BE2C (cell line): ENCODE measurements around the gene ZNF341.

Experiments
- DNase-seq: peaks from one replicate; pipeline ENCODE4 v3.0.0-alpha.2; 2020
- H3K27me3 ChIP-seq: fragments of 250-450 bp; sonication (Bioruptor Pico); 2 replicates; pipeline ENCODE4 v1.5.1; 2020; ENCODE audit warnings: mild to moderate bottlenecking
- H3K36me3 ChIP-seq: fragments of 250-450 bp; sonication (Bioruptor Pico); 2 replicates; pipeline ENCODE4 v1.5.1; 2020; ENCODE audit warnings: mild to moderate bottlenecking
- H3K4me1 ChIP-seq: fragments of 250-450 bp; sonication (Bioruptor Pico); 2 replicates; pipeline ENCODE4 v1.5.1; 2020
- H3K4me3 ChIP-seq: 2 replicates; pipeline ENCODE4 v1.5.1; 2011; ENCODE audit warnings: low read depth, low read length
- H3K9me3 ChIP-seq: fragments of 250-450 bp; sonication (Bioruptor Pico); 2 replicates; pipeline ENCODE4 v1.5.1; 2020
- TF ChIP-seq, protein P1 (sequence below): IDR thresholded peaks from 2 replicates; pipeline ENCODE4 v1.5.1; 2012; ENCODE audit warnings: mild to moderate bottlenecking, low read depth, low read length

The ZNF341 gene

DNA sequence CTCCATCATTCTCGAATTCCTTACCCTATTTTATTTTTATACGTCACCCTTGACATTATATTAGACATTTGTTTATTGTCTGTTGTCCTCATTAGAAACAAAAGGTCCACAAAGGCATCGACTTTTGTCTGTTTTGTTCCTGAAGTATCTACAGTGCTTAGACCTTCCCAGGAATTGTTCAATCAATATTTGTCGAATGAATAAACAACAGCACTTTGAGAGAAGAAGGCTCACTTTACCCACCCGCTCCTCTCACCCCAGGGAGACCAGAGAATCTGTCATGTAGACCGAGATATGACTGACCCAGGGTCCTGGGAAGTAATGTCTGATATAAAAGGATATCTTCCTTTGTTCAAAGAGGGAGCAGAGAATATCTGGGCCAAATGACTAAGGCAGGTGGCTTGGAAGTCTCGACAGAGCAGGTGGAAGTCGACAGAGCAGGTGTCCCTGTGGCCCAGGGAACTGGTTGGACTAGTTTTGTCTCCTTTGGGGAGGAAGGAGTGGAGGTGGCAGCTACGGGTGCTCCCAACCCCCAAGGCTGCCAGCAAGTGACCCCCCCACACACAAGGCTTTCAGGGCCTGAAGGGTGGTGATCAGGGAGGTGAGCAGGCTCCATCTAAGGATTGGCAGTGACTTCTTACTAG, 64.6 kb downstream of the ZNF341 start:
- DNase-seq: no peak
- TF ChIP-seq, protein P1, sequence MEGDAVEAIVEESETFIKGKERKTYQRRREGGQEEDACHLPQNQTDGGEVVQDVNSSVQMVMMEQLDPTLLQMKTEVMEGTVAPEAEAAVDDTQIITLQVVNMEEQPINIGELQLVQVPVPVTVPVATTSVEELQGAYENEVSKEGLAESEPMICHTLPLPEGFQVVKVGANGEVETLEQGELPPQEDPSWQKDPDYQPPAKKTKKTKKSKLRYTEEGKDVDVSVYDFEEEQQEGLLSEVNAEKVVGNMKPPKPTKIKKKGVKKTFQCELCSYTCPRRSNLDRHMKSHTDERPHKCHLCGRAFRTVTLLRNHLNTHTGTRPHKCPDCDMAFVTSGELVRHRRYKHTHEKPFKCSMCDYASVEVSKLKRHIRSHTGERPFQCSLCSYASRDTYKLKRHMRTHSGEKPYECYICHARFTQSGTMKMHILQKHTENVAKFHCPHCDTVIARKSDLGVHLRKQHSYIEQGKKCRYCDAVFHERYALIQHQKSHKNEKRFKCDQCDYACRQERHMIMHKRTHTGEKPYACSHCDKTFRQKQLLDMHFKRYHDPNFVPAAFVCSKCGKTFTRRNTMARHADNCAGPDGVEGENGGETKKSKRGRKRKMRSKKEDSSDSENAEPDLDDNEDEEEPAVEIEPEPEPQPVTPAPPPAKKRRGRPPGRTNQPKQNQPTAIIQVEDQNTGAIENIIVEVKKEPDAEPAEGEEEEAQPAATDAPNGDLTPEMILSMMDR: no peak
- H3K36me3 ChIP-seq: no peaks in the 10 kb centered on the region
- no peak overlapping the region for H3K4me3 ChIP-seq
- no peaks in the 10 kb centered on the region for H3K9me3 ChIP-seq
- H3K27me3 ChIP-seq: no peaks in the 10 kb centered on the region
- H3K4me1 ChIP-seq: peaks cover 4% of the 10 kb centered on the region; the same call in 1 of the 2 replicates

DNA sequence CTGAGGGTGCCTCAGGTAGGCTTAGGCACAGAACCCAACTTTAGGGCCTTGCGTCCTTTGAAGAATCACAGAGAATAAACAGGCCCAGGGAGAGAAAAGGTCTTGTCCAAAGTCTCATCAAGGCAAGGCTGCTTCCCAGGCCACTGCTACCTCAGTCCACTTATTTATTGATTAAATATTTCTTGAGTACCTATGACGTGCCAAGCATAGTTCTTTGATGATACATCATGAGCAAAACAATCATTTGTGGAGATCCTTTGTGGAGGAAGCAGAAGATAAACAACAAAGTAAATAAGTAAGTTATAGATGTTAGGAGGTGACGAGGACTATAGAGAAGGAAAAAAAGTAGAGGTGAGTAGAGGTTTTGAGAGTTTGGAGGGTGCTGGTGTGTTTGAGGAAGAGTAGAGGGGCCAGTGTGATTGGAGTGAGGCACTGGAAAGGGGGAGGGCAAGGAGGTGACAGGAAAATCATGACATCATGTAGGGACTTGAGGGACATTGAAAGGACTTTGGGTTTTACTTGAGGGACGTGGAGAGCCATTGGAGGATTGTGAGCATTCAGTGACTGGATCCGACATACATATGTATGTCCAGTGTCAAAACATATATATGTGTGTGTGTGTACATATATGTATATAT, 65.2 kb downstream of the ZNF341 start:
- no peaks in the 10 kb centered on the region for H3K9me3 ChIP-seq
- DNase-seq: no peak

DNA sequence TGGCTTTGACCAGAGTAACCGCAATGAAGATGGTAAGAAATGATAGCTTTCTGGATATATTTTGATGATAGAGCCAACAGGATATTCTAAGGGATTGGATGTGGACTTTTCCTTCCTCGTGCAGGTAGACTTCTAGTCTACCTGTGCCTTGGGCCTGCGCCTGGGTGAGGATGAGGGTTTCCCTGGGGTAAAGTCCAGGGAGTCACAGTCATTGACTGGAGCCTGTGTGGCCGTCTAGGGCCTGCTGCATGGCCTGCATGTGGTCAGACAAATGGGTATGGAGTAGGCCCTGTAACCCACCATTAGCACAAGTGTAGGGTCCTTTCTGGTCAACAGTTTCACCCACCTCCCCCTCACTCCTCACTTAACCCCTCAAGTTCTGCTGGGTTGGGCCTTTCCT, 66.6 kb downstream of the ZNF341 start:
- no peaks in the 10 kb centered on the region for H3K36me3 ChIP-seq
- DNase-seq: no peak
- H3K27me3 ChIP-seq: no peaks in the 10 kb centered on the region
- TF ChIP-seq, protein P1: no peak
- H3K9me3 ChIP-seq: no peaks in the 10 kb centered on the region
- H3K4me1 ChIP-seq: no peaks in the 10 kb centered on the region
- no peak overlapping the region for H3K4me3 ChIP-seq

More for the DNA sequence above, 65.2 kb downstream of the ZNF341 start:
- Histone ChIP-seq H3K4me1 (peaks cover 4% of the 10 kb centered on the region; the same call in 1 of the 2 replicates), H3K27me3 (no peaks in the 10 kb centered on the region), H3K36me3 (no peaks in the 10 kb centered on the region), H3K4me3 (no peak overlapping the region)
- TF ChIP-seq, protein P1: no peak

DNA sequence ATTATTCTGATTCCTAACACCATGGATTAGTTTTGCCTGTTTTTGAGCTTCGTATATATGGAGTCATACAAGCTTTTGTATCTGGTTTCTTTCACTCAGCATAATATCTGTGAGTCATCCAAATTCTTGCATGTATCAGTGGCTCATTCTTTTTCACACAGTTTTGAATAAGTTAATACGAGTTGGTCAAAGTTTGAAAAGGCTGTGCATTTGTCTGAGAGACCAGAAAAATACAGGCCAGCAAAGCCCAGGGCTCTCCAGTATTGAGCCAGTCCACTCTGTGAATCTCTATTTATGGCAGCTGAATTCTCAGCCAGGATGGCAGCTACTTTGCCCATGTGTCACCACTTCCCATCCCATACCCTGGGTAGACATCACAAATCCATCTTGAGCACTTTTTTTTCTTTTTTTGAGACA, 72.1 kb downstream of the ZNF341 start:
- no peak for DNase-seq
- Histone ChIP-seq H3K9me3 (no peaks in the 10 kb centered on the region), H3K36me3 (no peaks in the 10 kb centered on the region), H3K27me3 (no peaks in the 10 kb centered on the region), H3K4me1 (no peaks in the 10 kb centered on the region), H3K4me3 (no peak overlapping the region)
- TF ChIP-seq, protein P1: no peak

DNA sequence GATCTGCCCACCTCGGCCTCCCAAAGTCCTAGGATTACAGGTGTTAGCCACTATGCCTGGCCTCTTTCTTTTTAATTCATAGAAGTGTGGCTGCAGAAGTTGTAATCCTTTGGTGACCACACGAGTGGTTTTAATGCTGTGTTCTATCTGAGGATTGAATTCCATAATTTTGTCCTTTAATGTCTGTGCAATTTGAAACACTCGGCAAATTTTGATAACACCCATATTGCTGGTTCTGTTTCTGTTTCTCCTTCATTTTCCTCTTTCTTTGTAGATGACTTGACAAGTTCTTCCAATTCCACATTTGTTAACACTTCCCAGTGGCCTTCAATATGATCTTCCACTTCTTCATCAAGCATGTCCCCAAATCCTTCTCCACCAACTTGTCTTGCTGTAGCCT, 76.6 kb downstream of the ZNF341 start:
- DNase-seq: no peak
- H3K9me3 ChIP-seq: no peaks in the 10 kb centered on the region
- H3K27me3 ChIP-seq: no peaks in the 10 kb centered on the region
- no peak overlapping the region for H3K4me3 ChIP-seq
- no peaks in the 10 kb centered on the region; the same call in 1 of the 2 replicates for H3K4me1 ChIP-seq
- no peaks in the 10 kb centered on the region for H3K36me3 ChIP-seq
- TF ChIP-seq, protein P1: no peak

DNA sequence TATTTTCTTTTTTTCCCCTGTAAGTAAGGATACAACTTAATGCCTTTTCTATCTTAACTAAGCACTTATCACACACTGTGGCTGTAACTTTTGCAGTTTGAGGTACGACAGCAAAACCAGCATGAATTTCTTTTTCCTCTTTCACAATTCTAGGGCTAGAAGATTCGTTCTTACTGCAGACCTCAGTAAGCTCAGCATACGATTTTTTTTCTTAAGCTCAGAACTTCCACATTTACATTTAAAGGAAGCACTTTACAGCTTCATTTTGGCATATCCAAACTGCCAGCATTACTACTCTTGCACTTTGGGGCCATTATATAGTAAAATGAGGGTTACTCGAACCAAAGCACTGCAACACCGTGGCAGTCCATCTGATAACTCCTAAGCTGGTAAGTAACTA, 78.5 kb downstream of the ZNF341 start:
- Histone ChIP-seq H3K36me3 (no peaks in the 10 kb centered on the region; the same call in 1 of the 2 replicates), H3K4me1 (no peaks in the 10 kb centered on the region; the same call in 1 of the 2 replicates), H3K27me3 (no peaks in the 10 kb centered on the region), H3K9me3 (no peaks in the 10 kb centered on the region), H3K4me3 (no peak overlapping the region)
- DNase-seq: no peak
- TF ChIP-seq, protein P1: no peak
